SK-N-SH (cell line): Measurements from ENCODE around the gene CDK9. TPM values are rescaled to one million over a fixed set of nuclear protein-coding genes. Genes with fewer than 3 reads are reported as not detected.

Experiments used
- CTCF ChIA-PET: fragments of 300-600, 350-600 bp; formaldehyde crosslinking; extraction: SDS; loops from one replicate; lab custom pipeline; 2021; lab: Yijun Ruan, JAX
- POLR2A ChIA-PET: fragments of 350-600 bp; sonication (Branson Sonifier 250); formaldehyde crosslinking; extraction: SDS; loops from one replicate; lab custom pipeline; 2020; ENCODE audit warnings: antibody characterized with exemption, inconsistent platforms; lab: Yijun Ruan, JAX
- DNase-seq: peaks from one replicate; pipeline ENCODE4 v3.0.0; 2012
- H2AFZ ChIP-seq: fragments of 200-600 bp; sonication (generic); 2 replicates; pipeline ENCODE4 v1.8.1; 2016; ENCODE audit warnings: antibody characterized with exemption, mild to moderate bottlenecking, low read depth
- H3F3A ChIP-seq: fragments of 200-600 bp; sonication (generic); replicated peaks from 2 replicates; pipeline ENCODE3; 2016; ENCODE audit warnings: antibody characterized with exemption, mild to moderate bottlenecking; ENCODE audit not compliant: insufficient read depth
- H3K27ac ChIP-seq, 2 experiments: fragments of 200-500 bp in 1 of 2; fragments of 200-600 bp in 1 of 2; sonication (Bioruptor generic) in 1 of 2; sonication (generic), shearing (Covaris generic) in 1 of 2; 2 replicates each; pipeline versions ENCODE4 v1.5.1 to v1.6.1; 2014 to 2016; ENCODE audit warnings: low read depth in 2 of 2, inconsistent platforms in 1 of 2, low read length in 1 of 2, mild to moderate bottlenecking in 1 of 2, mixed read lengths in 1 of 2
- H3K27me3 ChIP-seq: fragments of 200-600 bp; sonication (generic), shearing (Covaris generic); 2 replicates; pipeline ENCODE4 v1.6.1; 2016; ENCODE audit warnings: mixed run types; ENCODE audit not compliant: insufficient read depth
- H3K36me3 ChIP-seq, 2 experiments: fragments of 200-500 bp in 1 of 2; fragments of 200-600 bp in 1 of 2; sonication (Bioruptor generic) in 1 of 2; sonication (generic) in 1 of 2; replicated peaks in 1 of 2; 2 replicates each; pipeline versions ENCODE3 to v1.5.1; 2014 to 2016; ENCODE audit warnings: low read length in 1 of 2, mild to moderate bottlenecking in 1 of 2; ENCODE audit not compliant: insufficient read depth in 2 of 2, control insufficient read depth in 1 of 2
- H3K4me1 ChIP-seq, 2 experiments: fragments of 200-500 bp in 1 of 2; fragments of 200-600 bp in 1 of 2; sonication (Bioruptor generic) in 1 of 2; sonication (generic), shearing (Covaris generic) in 1 of 2; 2 replicates each; pipeline versions ENCODE4 v1.5.1 to v1.6.1; 2014 to 2016; ENCODE audit warnings: low read depth in 1 of 2, low read length in 1 of 2, mixed run types in 1 of 2; ENCODE audit not compliant: insufficient read depth in 2 of 2, control insufficient read depth in 1 of 2
- H3K4me2 ChIP-seq: fragments of 200-600 bp; sonication (generic), shearing (Covaris generic); 2 replicates; pipeline ENCODE4 v1.6.1; 2017; ENCODE audit warnings: mixed run types
- H3K4me3 ChIP-seq, 2 experiments: fragments of 200-500 bp in 1 of 2; fragments of 200-600 bp in 1 of 2; sonication (Bioruptor generic) in 1 of 2; sonication (generic), shearing (Covaris generic) in 1 of 2; 2 replicates each; pipeline versions ENCODE4 v1.5.1 to v1.8.1; 2014 to 2016; ENCODE audit warnings: low read depth in 2 of 2, inconsistent platforms in 1 of 2, low read length in 1 of 2, mild to moderate bottlenecking in 1 of 2, mixed read lengths in 1 of 2, moderate library complexity in 1 of 2
- H3K79me2 ChIP-seq: fragments of 200-600 bp; sonication (generic); 2 replicates; pipeline ENCODE4 v1.8.1; 2017; ENCODE audit warnings: mild to moderate bottlenecking; ENCODE audit not compliant: insufficient read depth
- H3K9ac ChIP-seq: fragments of 200-600 bp; sonication (generic); 2 replicates; pipeline ENCODE4 v1.6.1; 2017; ENCODE audit warnings: mixed run types
- H3K9me2 ChIP-seq: fragments of 200-600 bp; sonication (generic); 2 replicates; pipeline ENCODE4 v1.6.1; 2017; ENCODE audit warnings: mixed run types
- H3K9me3 ChIP-seq: fragments of 200-600 bp; sonication (generic); 2 replicates; pipeline ENCODE4 v1.6.1; 2017; ENCODE audit warnings: mixed run types, mild to moderate bottlenecking, moderate library complexity
- H4K20me1 ChIP-seq: fragments of 200-600 bp; sonication (generic); 2 replicates; pipeline ENCODE4 v1.6.1; 2017; ENCODE audit warnings: mild to moderate bottlenecking, mixed run types; ENCODE audit not compliant: insufficient read depth
- EZH2phosphoT487 ChIP-seq: fragments of 200-600 bp; sonication (generic); IDR thresholded peaks from 2 replicates; pipeline ENCODE4 v1.6.1; 2017; ENCODE audit warnings: low read depth, mixed run types, mild to moderate bottlenecking, antibody characterized with exemption, moderate library complexity, borderline replicate concordance
- FOSL2 ChIP-seq: IDR thresholded peaks from 2 replicates; pipeline ENCODE4 v1.4.0; 2012; ENCODE audit warnings: low read depth, mild to moderate bottlenecking, moderate library complexity, borderline replicate concordance
- FOXJ3 ChIP-seq: sonication (generic); formaldehyde crosslinking; IDR thresholded peaks from 2 replicates; pipeline ENCODE4 v1.5.1; 2020; ENCODE audit warnings: mild to moderate bottlenecking, missing genetic modification reagents
- GATA2 ChIP-seq: sonication (generic); formaldehyde crosslinking; IDR thresholded peaks from 2 replicates; pipeline ENCODE4 v1.5.0; 2020; ENCODE audit warnings: mild to moderate bottlenecking, missing genetic modification reagents
- MEF2A ChIP-seq: IDR thresholded peaks from 2 replicates; pipeline ENCODE4 v1.4.0; 2012; ENCODE audit warnings: low read depth, borderline replicate concordance
- MXI1 ChIP-seq: IDR thresholded peaks from 2 replicates; pipeline ENCODE4 v1.6.1; 2012; ENCODE audit warnings: mild to moderate bottlenecking, low read depth, low read length, improper control_type of control experiment
- NRF1 ChIP-seq: IDR thresholded peaks from 2 replicates; pipeline ENCODE4 v1.6.1; 2012; ENCODE audit warnings: low read depth, mild to moderate bottlenecking, low read length
- RCOR1 ChIP-seq: fragments of 150-350 bp; IDR thresholded peaks from 2 replicates; pipeline ENCODE4 v1.6.1; 2017; ENCODE audit warnings: antibody characterized with exemption, low read length
- REST ChIP-seq: IDR thresholded peaks from 2 replicates; pipeline ENCODE4 v1.6.1; 2012; ENCODE audit warnings: mild to moderate bottlenecking, low read depth, low read length, moderate library complexity
- RFX5 ChIP-seq: IDR thresholded peaks from 2 replicates; pipeline ENCODE4 v1.6.1; 2012; ENCODE audit warnings: mild to moderate bottlenecking, improper control_type of control experiment, low read length
- TCF12 ChIP-seq: IDR thresholded peaks from 2 replicates; pipeline ENCODE4 v1.4.0; 2012
- YY1 ChIP-seq: IDR thresholded peaks from 2 replicates; pipeline ENCODE4 v1.4.0; 2012; ENCODE audit warnings: low read depth, mild to moderate bottlenecking
- WGBS: methylation state at CpG from one replicate; pipeline ENCODE4 v1.1.6; 2017; ENCODE audit warnings: low lambda C conversion rate; 5-methylcytosine and 5-hydroxymethylcytosine counted together
- polyA plus RNA-seq, 3 experiments: library from polyadenylated mRNA; depleted of rRNA; stranded (reverse); fragments of >200 nt; gene quantifications; 2 replicates each; pipeline ENCODE4 v1.2.3, GENCODE V29; 2012
- TF ChIP-seq, protein P1 (sequence below): IDR thresholded peaks from 2 replicates; pipeline ENCODE4 v1.4.0; 2012; ENCODE audit warnings: low read depth, borderline replicate concordance

CDK9 gene
- polyA plus RNA-seq, 1 of the 3 experiments (the other 2 are of a cell fraction), result 82.7 TPM

DNA sequence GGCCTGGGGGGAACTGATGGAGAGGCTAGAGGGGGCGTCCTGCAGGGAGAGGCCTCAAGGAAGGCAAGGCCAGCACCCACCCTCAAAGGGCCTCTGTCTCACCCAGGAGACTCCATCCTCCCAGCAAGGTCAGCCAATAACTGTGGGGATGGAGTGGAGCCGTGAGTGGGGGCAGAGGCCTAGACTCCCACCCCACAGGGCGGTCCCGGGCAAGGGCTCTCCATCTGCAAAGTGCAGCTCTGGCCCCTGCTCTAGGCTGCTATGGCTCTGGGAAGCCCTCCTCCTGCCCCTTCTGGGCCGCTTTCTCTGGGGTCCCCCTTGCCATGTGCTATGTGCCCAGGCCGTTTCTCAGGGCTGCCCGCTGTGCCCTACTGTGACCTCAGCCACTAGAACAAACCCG lies 30.9 kb downstream of the CDK9 start:
- no peak for DNase-seq
- peaks cover 0 to 39% of the 10 kb centered on the region in 2 experiments; a peak in 1 of 4 replicates for H3K4me1 ChIP-seq
- ChIA-PET POLR2A (interaction anchor here (1.3 to 1.4 kb wide), 2 partner anchors 31 to 37 kb away, joined by 3 to 5 read pairs; partner anchors contain the start of genes CDK9 and ENG), CTCF (interaction anchor here (0.8 to 3.4 kb wide), 4 partner anchors 8 to 53 kb away, joined by 3 to 17 read pairs (median 4); partner anchors contain the start of gene CDK9)
- H3K9me3 ChIP-seq, result no peaks in the 10 kb centered on the region
- H3K36me3 ChIP-seq, result peaks cover 6 to 22% of the 10 kb centered on the region in 2 experiments
- H3K27ac ChIP-seq, result peak overlapping the region in 1 of 2 experiments; percentile 87; a peak in 2 of 4 replicates
- H3K4me3 ChIP-seq, result no peak overlapping the region
- H2AFZ ChIP-seq, result no peak overlapping the region
- H3F3A ChIP-seq, result peaks cover 9% of the 10 kb centered on the region
- no peak overlapping the region for H3K4me2 ChIP-seq
- no peaks in the 10 kb centered on the region for H3K9me2 ChIP-seq
- no peak overlapping the region for H3K9ac ChIP-seq
- H4K20me1 ChIP-seq, result no peaks in the 10 kb centered on the region
- no peaks in the 10 kb centered on the region for H3K27me3 ChIP-seq
- 0 out of 2 replicates have a peak, but pooled peaks cover 3% of the 10 kb centered on the region for H3K79me2 ChIP-seq
- TF ChIP-seq RFX5 (no peak), MEF2A (no peak), EZH2phosphoT487 (no peak), RCOR1 (no peak), NRF1 (no peak), FOXJ3 (CRISPR knock-in tag) (no peak), GATA2 (CRISPR knock-in tag) (no peak), FOSL2 (no peak), REST (no peak), YY1 (no peak), TCF12 (no peak), MXI1 (no peak)
- TF ChIP-seq, protein P1, sequence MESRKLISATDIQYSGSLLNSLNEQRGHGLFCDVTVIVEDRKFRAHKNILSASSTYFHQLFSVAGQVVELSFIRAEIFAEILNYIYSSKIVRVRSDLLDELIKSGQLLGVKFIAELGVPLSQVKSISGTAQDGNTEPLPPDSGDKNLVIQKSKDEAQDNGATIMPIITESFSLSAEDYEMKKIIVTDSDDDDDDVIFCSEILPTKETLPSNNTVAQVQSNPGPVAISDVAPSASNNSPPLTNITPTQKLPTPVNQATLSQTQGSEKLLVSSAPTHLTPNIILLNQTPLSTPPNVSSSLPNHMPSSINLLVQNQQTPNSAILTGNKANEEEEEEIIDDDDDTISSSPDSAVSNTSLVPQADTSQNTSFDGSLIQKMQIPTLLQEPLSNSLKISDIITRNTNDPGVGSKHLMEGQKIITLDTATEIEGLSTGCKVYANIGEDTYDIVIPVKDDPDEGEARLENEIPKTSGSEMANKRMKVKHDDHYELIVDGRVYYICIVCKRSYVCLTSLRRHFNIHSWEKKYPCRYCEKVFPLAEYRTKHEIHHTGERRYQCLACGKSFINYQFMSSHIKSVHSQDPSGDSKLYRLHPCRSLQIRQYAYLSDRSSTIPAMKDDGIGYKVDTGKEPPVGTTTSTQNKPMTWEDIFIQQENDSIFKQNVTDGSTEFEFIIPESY, result no peak
- 92% methylated on average over 6 of the region's 8 CpGs for WGBS
